ENCODE measurements around the gene HLA-DPA1. TPM values are rescaled to one million over a fixed set of nuclear protein-coding genes. Genes with fewer than 3 reads are reported as not detected.

The HLA-DPA1 gene
- total RNA-seq, 1 experiment from 2014 or later: 5.4 TPM

DNA sequence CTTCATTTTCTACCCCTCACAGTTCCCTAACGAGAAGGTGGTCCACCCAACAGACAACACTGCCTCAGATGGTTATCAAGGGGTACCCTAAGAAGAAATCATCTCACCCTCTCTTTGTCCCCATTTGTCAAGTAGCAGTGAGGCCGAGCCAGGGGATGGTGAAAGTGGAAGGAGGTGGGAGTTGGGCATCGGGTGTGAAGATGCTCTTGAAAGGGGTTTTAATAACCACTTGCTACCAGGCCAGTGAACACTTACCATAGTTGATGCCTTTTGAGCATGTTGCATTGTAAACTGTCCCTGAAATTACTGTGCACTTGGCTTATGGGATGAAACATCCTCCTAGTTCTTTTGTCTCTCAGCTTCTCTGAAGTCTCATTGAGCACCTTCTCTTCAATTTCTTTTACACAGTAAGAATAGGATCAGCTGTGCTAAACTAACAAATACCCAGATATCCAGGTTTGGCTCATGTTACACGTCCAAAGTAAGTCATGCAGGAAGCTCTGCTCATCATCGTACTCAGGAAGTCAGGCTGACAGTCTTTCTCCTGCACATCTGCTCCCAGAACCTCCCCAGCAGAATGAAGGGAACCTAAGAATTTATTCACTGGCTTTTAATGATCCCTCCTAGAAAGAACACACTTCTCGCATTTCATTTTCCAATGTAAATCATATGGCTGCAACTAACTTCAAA is 15.6 kb upstream of the HLA-DPA1 start:
- no peak for DNase-seq (ENCODE audit: low spot score)

DNA sequence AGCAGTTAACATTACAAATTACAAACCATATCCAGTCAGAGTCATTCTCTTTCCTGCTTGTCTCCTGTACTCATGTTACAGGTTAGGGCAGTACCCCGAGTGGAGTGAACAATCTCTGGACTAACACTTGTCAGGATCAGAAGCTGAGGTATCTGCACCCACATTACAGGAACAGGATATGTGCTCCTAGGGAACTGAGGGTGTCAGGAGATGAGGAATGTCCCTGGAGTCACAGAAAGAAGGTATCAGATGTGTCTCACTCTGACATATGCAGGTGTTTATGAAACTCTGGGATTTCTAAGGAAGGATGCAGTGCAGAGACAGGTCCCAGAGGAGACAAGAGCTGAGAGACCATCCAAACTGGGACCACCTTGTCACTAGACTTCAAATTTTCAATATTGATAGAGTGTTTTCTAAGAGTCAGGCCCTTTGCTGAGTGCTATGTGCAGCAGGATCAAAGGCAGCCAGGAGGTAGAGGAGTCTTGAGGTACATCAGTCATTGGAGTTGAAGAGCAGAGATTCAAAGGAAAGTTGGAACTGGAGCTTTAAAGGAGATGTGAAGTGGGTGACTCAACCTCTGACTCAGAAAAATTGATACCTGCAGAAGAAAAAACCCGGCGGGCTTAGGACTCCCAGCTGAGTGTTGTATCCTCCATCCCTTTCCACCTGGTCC is 14.9 kb upstream of the HLA-DPA1 start:
- no peak for DNase-seq (ENCODE audit: low spot score)

DNA sequence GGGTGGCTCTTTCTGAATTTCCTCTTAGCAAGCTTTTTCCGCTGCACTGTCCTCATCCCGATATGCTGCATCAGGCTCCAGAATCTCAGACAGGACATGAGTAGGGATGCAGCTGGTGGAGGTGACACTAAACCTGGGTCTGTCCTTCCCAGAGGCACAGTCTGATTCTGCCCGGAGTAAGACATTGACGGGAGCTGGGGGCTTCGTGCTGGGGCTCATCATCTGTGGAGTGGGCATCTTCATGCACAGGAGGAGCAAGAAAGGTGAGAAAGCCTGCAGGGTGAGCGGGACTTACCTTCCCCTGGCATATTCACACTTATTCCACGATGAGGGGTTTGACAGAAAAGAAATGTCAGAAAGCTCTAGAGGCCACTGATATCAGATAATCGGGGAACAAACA is 12.2 kb upstream of the HLA-DPA1 start:
- DNase-seq (ENCODE audit: low spot score): no peak

DNA sequence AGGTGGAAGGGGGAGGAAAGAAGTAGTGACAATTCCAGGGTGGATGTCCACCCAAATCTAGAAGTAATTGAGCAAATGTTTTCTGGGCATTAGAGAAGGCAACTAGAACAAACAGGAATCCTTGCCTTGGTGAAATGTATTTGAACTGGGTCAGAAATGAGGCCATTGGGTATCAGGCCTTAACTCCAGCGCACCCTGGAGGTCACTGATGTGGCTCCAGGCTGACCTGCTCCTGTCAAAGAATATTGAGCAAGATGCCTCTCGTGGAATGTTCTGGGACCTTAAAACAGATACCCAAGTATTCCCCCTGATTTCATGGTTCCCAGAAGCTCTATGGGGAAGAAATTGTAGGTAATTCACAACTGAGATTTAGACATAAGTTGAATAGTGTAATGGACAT is 9.3 kb upstream of the HLA-DPA1 start:
- peak; percentile 45 for DNase-seq (ENCODE audit: low spot score)

DNA sequence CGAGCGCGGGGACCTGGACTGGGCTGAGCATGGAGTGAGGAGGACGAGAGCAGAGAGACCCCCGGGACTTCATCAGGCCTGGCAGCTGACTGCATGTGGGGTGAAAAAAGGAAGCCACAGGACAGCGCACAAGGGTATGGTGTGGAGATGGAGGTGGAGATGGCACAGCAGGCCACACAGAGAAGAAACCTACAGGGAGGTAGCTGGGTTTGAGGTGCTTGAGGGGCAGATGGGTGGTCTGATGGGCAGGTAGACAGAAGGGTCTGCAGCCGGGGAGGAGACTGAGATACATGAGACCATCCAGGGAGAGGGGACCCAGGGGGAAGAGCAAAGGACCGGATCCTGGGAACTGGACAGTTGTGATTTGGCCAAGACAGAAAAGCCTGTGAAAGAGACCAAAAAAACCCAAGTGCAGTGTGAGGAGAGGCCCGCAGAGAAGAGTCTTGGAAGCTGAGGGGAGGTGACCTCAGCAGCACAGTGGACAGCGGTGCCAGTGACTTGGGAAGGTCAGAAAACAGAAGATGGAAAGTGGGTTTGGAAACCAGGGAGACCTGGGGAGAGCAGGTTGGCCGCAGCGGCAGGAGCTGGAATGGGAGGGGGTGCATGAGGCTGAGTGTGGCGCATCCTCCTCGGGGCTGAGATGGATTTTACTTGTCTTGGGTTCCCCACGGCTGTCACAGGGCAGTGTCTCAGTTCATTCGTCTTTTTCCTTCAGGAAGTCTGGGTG is 7.8 kb upstream of the HLA-DPA1 start:
- no peak for DNase-seq (ENCODE audit: low spot score)

DNA sequence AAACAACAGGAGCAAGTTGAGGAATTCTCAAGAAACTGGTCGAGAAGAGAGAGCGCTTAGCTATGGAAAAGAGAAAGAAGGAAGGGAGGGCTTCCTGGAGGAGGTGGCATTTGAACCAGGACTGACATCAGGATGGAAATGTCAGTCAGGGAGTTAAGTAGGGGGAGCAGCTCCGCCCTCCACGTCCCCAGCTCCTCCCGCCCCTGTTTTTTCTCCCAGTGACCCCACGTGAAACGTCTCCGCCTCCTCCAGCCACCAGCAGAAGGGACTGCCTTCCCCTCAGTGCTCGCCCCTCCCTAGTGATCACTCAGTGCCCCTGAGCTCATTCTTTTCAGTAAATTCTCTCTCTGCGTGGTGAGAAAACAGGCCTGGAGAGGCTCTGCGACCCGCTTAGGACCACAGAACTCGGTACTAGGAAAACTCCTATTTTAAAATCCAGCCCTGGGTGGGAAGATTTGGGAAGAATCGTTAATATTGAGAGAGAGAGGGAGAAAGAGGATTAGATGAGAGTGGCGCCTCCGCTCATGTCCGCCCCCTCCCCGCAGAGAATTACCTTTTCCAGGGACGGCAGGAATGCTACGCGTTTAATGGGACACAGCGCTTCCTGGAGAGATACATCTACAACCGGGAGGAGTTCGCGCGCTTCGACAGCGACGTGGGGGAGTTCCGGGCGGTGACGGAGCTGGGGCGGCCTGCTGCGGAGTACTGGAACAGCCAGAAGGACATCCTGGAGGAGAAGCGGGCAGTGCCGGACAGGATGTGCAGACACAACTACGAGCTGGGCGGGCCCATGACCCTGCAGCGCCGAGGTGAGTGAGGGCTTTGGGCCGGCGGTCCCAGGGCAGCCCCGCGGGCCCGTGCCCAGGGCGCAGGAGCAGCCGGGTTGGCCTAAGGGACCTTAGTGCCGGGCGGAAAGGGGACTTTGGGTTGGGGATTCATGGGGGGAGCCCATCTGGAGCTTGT is 7.0 kb upstream of the HLA-DPA1 start:
- DNase-seq (ENCODE audit: low spot score): peak; percentile 84

DNA sequence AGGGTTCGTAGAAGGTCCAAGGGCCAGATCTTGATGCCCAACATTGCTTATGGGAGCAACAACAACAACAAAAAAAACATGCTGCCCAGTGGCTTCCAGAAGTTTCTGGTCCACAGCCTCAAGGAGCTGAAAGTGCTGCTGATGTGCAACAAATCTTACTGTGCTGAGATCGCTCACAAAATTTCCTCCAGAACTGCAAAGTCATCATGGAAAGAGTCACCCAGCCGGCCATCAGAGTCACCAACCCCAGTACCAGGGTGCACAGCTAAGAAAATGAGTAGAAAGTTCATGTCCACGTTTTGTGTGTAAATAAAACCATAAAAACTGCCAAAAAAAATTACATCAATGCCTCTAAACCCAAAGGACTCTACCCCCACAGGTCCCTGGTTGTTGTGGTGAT is 6.1 kb upstream of the HLA-DPA1 start:
- DNase-seq (ENCODE audit: low spot score): no peak

DNA sequence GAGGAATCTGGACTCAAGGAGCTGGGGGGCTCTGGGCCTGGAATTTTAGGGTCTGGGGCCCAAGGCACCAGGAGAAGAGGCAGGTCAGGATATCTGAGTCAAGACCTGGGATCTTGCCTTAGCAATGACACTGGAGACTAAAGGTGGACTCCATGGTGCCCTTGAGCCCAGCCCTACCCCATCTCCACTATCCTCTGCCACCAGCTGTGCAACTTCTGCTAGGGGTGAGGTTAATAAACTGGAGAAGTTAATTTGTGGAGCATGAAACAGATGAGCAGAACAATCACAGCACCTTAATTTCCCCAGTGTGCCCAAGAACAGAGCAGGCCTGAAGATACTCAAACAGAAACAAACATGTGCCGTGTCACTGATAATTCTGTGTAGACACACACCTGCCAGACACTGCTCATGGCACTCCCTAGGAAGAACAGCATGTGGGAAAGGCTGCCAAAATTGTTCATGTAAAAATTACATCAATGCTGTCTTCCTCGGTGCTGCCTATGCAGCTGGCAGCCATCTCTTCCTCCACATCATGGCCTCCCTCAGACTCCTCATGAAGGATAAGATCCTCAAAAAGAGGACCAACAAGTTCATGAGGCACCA is 5.6 kb upstream of the HLA-DPA1 start:
- no peak for DNase-seq (ENCODE audit: low spot score)

DNA sequence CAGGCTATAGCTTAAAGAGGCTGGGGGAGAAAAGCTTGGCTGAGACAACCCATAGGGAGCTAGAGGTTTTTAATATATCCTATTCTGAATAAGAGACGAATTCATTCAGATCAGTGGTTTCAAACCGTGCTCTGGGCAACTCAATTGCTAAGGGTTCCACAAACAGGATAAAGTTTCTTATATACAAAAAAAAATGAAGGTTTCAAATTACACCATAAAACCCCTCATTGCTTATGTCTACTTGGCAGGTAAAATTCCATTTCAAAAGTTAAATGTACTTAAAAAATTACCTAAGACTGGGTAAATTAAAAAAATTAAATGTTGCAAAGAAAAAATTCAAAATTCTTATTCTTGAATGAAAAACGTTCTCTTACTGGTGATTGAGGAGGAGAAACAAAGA is 5.0 kb upstream of the HLA-DPA1 start:
- DNase-seq (ENCODE audit: low spot score): no peak

DNA sequence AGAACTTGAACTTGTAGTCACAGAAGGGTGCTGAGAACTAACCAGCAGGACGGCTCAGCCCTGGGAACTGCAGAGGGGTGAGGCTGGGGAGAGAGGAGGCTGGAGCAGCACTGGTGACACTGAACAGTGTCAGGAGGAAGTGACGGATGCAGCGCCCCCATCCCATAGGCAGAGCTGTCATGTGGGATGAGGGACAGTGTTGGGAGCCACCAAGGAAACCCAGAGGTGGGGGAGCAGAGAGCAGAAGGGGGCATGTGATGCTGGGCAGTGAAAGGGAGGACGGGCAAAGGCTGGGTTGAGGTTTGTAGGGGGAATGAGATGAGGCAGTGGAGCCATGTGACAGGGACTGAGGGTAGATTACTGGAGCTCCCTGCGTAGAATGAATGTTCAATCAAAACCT is 4.5 kb upstream of the HLA-DPA1 start:
- DNase-seq (ENCODE audit: low spot score): no peak

DNA sequence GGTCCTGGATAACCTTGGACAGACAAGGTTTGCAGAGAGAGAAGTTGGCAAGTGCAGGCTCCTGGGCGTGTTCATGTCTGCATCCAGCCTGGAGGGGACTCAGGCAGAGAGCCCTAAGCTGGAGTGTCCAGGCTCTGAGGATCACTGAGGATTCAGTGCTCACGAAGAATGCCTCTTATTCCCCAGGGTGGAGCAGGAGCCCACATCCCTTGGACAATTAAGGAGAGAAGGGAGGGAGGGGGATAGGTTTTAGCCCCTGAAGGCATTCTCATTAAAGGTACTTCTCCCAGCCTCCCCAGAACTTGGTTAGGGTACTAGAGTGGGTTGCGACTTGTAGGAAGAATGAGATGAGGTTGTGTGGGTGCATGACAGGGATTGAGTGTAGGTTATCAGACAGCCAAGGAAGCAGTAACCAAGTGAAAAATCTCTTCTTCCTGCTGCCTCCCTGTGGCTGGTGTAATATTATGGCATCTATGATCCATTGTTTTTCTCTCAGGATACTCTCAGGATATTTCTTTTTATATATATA is 3.0 kb upstream of the HLA-DPA1 start:
- DNase-seq (ENCODE audit: low spot score): no peak

DNA sequence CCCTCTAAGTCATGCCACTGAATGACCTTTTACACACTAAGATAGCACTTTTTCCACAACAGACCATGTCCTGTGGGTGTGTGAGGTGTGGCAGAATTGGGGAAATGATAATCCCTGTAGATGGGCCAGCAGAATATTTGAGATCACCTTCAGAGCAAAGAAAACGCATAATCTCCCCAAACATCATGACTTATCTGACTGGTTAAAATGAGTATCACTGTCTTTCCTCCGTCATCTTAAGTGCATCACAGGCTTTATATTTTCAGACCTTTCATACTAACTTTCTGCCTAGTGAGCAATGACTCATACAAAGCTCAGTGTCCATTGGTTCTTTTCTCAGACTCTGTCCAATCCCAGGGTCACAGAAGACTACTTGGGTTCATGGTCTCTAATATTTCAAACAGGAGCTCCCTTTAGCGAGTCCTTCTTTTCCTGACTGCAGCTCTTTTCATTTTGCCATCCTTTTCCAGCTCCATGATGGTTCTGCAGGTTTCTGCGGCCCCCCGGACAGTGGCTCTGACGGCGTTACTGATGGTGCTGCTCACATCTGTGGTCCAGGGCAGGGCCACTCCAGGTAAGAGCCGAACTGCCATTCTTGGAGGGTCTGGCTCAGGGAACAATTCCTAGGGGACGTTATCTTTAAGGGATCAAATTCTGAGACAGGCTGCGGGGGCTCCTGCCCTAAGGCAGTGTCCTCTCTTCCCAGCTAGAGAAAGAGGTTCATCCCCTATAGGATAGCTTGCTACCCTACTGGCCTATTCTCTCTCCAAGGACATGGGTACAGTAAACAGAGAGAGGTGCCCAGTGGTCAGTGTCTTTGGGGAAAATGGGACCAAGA is 2.3 kb upstream of the HLA-DPA1 start, which contains the start of gene HLA-DPB1:
HLA-DPB1 (plus strand) TSS at position 423 of the 838 bp plus-strand sequence; CDS start at position 475, 52 bp downstream.
- peak; percentile 45 for DNase-seq (ENCODE audit: low spot score)

DNA sequence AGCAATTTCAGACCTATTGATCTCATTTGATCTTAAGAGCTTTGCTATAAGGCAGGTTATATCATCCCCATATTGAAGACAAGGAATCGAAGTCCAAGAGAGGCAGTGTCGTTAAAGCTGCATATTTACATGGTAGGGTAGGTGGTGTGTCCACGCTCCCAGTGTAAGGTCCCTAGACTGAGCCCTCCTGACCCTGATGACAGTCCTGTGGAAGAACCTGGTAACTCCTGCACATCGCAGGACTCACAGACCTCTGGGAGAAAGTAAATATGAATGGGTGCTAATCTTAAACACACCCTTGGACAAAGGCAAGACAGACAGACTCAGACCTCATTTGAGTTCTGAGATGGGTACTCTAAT is 1.7 kb upstream of the HLA-DPA1 start:
- DNase-seq (ENCODE audit: low spot score): no peak

DNA sequence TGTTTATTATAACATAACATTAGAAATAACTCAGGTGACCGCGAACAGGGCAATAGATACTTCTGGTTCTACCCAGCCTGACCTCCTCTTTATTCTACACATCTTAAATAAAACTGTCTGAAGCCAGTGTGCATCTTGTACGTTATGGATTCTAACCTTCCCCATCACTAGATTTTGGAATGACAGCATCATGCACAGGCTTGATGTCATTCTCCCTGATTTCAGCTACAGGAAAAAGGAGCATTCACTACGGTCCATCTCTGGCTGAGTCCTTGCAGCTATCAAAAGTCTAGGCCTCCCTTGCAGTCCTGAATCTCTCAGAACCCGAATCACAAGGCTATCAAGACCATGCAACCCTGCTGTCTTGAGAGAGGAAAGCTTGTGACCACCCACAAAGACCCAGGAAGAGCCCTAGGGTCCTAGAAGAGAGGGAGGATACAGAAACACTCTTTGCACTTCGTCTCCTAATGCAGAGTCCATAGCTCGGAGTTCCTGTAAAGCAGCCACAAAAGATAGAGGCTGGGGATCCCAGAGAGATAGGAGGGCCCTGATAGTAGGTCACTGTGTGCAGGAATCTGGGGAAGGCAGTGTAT is 845 bp downstream of the HLA-DPA1 start:
- no peak for DNase-seq (ENCODE audit: low spot score)

DNA sequence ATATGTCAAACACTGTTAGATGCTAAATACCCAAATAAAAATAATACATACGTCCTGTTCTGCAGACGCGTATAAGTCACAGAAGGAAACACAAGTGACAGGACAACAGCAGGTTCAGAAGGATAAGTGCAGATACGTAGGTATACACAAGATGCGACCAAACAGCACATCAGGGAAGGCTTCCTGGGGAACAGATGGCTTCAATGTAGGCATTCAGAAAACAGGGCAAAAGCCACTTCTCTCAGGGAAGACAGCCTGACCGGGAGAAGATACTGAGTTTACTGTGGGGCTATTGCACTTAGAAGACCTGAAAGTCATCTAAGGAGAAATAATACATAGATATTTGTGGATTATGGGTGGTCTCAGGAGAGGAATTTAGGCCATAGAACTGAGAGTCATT is 1.9 kb downstream of the HLA-DPA1 start:
- no peak for DNase-seq (ENCODE audit: low spot score)

DNA sequence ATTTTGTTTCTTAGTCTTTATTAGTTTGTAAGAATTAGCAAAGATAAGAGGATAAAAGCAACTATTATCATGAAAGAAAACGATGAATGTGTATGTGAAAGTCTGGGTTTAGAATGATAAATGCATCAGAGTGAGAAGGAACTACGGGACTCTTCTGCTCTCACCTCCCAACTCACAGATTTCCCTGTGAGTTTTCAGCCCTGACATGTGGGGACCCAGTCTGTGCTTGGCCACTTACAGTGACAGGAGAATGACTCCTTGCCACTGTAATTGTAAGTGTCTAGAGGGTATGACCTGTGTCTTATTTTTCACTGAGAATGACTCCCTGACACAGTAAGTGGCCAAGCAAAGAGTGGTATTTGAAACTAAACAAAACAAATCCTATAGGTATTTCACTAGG is 2.5 kb downstream of the HLA-DPA1 start:
- no peak for DNase-seq (ENCODE audit: low spot score)

DNA sequence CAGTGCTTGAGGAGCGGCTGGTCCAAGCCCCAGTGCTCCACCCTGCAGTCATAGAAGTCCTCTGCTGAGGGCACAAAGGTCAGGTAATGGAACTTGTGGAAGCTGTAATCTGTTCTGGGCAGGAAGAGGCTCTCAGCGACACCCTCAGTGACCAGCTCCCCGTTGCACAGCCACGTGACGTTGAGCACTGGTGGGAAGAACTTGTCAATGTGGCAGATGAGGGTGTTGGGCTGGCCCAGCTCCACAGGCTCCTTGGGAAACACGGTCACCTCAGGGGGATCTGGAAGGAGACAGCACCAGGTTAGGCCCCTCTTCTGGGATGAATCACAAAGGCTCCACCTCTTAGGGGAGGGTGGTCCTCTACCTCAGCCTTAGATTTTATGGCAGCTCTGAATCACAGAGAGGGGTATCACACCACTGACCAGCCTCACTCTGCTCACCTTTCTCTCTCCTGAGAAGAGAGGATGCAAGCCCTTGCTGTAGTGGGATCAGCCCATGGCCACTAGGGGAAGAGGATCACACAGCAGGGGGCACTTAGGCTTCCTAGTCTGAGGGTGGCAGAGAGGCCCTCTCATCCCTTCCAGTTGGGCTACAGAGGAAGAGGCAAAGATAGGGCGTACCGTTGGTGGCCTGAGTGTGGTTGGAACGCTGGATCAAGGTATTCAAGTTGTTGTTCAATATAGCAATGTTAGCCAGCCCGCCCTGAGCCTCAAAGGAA is 4.3 kb downstream of the HLA-DPA1 start:
- DNase-seq (ENCODE audit: low spot score): no peak

DNA sequence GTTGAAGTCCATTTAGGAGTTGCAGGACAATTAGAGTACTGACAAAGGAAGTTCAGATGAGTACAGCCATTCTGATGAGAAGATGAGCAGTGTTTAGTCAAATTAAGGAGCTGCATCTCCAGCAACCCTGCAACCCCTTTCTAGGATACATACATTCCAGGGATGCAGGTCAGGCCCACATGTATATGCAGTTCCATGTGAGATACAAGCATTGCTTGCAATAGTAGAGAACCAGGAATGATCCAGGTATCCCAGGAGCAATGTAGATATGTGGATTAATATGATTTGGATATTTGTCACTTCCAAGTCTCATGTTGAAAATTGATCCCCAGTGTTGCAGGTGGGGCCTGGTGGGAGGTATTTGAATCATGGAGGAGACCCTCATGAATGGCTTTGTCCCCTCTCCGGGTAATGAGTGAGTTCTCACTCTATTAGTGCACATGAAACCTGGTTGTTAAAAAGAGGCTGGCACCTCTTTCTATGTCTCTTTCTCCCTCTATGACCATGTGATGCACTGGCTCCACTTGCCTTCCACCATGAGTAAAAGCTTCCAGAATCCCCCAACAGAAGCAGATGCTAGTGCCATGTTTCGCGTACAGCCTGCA is 6.4 kb downstream of the HLA-DPA1 start:
- no peak for DNase-seq (ENCODE audit: low spot score)

DNA sequence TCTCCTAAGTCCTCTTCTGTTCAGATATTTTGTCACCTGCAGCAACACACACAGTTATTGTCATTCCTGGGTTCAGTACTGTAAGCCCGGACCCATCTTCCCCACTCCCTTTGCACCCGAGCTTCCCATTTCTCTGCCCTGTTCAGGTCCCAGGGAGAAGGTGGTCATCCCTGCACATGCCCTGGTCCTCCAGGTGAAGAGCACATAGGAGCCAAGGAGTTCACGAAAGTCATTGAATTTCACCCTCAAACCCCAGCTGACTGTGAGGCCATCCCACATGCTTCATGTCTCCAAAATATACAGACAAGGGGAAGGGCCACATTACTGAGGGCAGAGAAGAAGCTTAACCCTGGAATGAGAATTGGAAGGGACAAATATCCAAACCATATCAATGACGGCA is 8.1 kb downstream of the HLA-DPA1 start:
- DNase-seq (ENCODE audit: low spot score): no peak

Measured in H4 (cell line).